Neural cell (in vitro differentiated cells): ENCODE results near the gene SLC6A9. TPM values are rescaled to one million over a fixed set of nuclear protein-coding genes. Genes with fewer than 3 reads are reported as not detected.

Experiments
- H2AFZ ChIP-seq: fragments of 200-600, 300-800 bp; sonication (generic), shearing (Covaris generic); 2 replicates; pipeline ENCODE4 v1.6.0; 2014; ENCODE audit warnings: low read depth, mild to moderate bottlenecking, antibody characterized with exemption, low read length, moderate library complexity
- H3F3A ChIP-seq: fragments of 200-600 bp; shearing (Covaris generic); 2 replicates; pipeline ENCODE4 v1.6.1; 2016; ENCODE audit warnings: mild to moderate bottlenecking, moderate library complexity, mixed read lengths, antibody characterized with exemption, low read length; ENCODE audit not compliant: insufficient read depth, poor library complexity, severe bottlenecking
- H3K27ac ChIP-seq: fragments of 200-600, 300-800 bp; sonication (generic), shearing (Covaris generic); 2 replicates; pipeline ENCODE4 v1.5.1; 2014; ENCODE audit warnings: mild to moderate bottlenecking, low read length, moderate library complexity
- H3K27me3 ChIP-seq: fragments of 300-800, 200-600 bp; sonication (generic), shearing (Covaris generic); 2 replicates; pipeline ENCODE4 v1.6.0; 2014; ENCODE audit warnings: mild to moderate bottlenecking, low read depth, low read length, moderate library complexity; ENCODE audit not compliant: insufficient read depth
- H3K36me3 ChIP-seq: fragments of 300-800, 200-600 bp; sonication (generic), shearing (Covaris generic); 2 replicates; pipeline ENCODE4 v1.5.1; 2014; ENCODE audit warnings: mild to moderate bottlenecking, antibody characterized with exemption, low read length, moderate library complexity; ENCODE audit not compliant: insufficient read depth
- H3K4me2 ChIP-seq: fragments of 300-800, 200-600 bp; sonication (generic), shearing (Covaris generic); 2 replicates; pipeline ENCODE4 v1.6.0; 2014; ENCODE audit warnings: mild to moderate bottlenecking, low read length
- H3K4me3 ChIP-seq: fragments of 300-800, 200-600 bp; sonication (generic), shearing (Covaris generic); 2 replicates; pipeline ENCODE4 v1.5.1; 2014; ENCODE audit warnings: mild to moderate bottlenecking, low read length, moderate library complexity
- H3K79me2 ChIP-seq: fragments of 200-600 bp; shearing (Covaris generic); replicated peaks from 2 replicates; pipeline ENCODE4 v1.6.0; 2014; ENCODE audit warnings: mild to moderate bottlenecking, low read length, moderate library complexity; ENCODE audit not compliant: insufficient read depth
- H3K9ac ChIP-seq: fragments of 300-800, 200-600 bp; sonication (generic), shearing (Covaris generic); 2 replicates; pipeline ENCODE4 v1.6.1; 2016; ENCODE audit warnings: mild to moderate bottlenecking, low read length, mixed read lengths
- H3K9me2 ChIP-seq: fragments of 200-600 bp; shearing (Covaris generic); 2 replicates; pipeline ENCODE4 v1.6.1; 2016; ENCODE audit warnings: mild to moderate bottlenecking, low read length, mixed read lengths; ENCODE audit not compliant: insufficient read depth
- H3K9me3 ChIP-seq: fragments of 200-600, 300-800 bp; sonication (generic), shearing (Covaris generic); 2 replicates; pipeline ENCODE4 v1.6.1; 2016; ENCODE audit warnings: mild to moderate bottlenecking, mixed run types, low read length, moderate library complexity, mixed read lengths
- H4K20me1 ChIP-seq: fragments of 200-600 bp; shearing (Covaris generic); 2 replicates; pipeline ENCODE4 v1.6.1; 2016; ENCODE audit warnings: mild to moderate bottlenecking, mixed run types; ENCODE audit not compliant: insufficient read depth
- CTCF ChIP-seq: fragments of 450-650 bp; IDR thresholded peaks from 2 replicates; pipeline ENCODE4 v1.5.1; 2014; ENCODE audit warnings: antibody characterized with exemption, mild to moderate bottlenecking, moderate library complexity; ENCODE audit not compliant: poor library complexity, severe bottlenecking
- EP300 ChIP-seq: fragments of 450-650 bp; conservative IDR thresholded peaks from 2 replicates; pipeline ENCODE4 v1.6.1; 2014; ENCODE audit warnings: antibody characterized with exemption, mild to moderate bottlenecking, moderate library complexity; ENCODE audit not compliant: poor library complexity, severe bottlenecking
- EZH2 ChIP-seq: fragments of 200-600, 300-800 bp; shearing (Covaris generic), sonication (generic); IDR thresholded peaks from 2 replicates; pipeline ENCODE4 v1.6.1; 2014; ENCODE audit warnings: antibody characterized with exemption, low read length, borderline replicate concordance, mild to moderate bottlenecking; ENCODE audit not compliant: insufficient read depth, poor library complexity, severe bottlenecking
- MXI1 ChIP-seq: fragments of 450-650 bp; conservative IDR thresholded peaks from 2 replicates; pipeline ENCODE4 v1.6.1; 2014; ENCODE audit warnings: antibody characterized with exemption, mild to moderate bottlenecking; ENCODE audit not compliant: poor library complexity, severe bottlenecking
- POLR2AphosphoS5 ChIP-seq: IDR thresholded peaks from 2 replicates; pipeline ENCODE4 v1.6.1; 2012
- RAD21 ChIP-seq: fragments of 450-650 bp; conservative IDR thresholded peaks from 2 replicates; pipeline ENCODE4 v1.6.1; 2014; ENCODE audit warnings: antibody characterized with exemption, mild to moderate bottlenecking, moderate library complexity
- REST ChIP-seq: IDR thresholded peaks from 2 replicates; pipeline ENCODE4 v1.6.1; 2012; ENCODE audit warnings: borderline replicate concordance
- SMC3 ChIP-seq: fragments of 450-650 bp; conservative IDR thresholded peaks from 2 replicates; pipeline ENCODE4 v1.6.1; 2014; ENCODE audit warnings: antibody characterized with exemption, mild to moderate bottlenecking, moderate library complexity; ENCODE audit not compliant: poor library complexity
- TAF1 ChIP-seq: IDR thresholded peaks from 2 replicates; pipeline ENCODE4 v1.6.1; 2012; ENCODE audit warnings: low read depth
- polyA plus RNA-seq: library from polyadenylated mRNA; depleted of rRNA; stranded (reverse); fragments of >200 nt; gene quantifications from 2 replicates; pipeline ENCODE4 v1.2.3, GENCODE V29; 2014

Gene SLC6A9
- polyA plus RNA-seq, 1 donor from 2014 or later = 1.3 TPM

- Histone ChIP-seq H3K4me2 (peak overlapping the region; percentile 99), H3K9me3 (no peaks in the 10 kb centered on the region), H3K9me2 (no peaks in the 10 kb centered on the region), H4K20me1 (no peaks in the 10 kb centered on the region), H3F3A (no peaks in the 10 kb centered on the region), H3K9ac (peak overlapping the region; percentile 90), H3K27me3 (no peaks in the 10 kb centered on the region), H3K27ac (peak overlapping the region; percentile 84), H2AFZ (peak overlapping the region; percentile 91), H3K79me2 (no peaks in the 10 kb centered on the region), H3K36me3 (no peaks in the 10 kb centered on the region), H3K4me3 (peak overlapping the region; percentile 99)
- peak; percentile 2 for TF ChIP-seq RAD21
- TF ChIP-seq EZH2 = no peak
- TF ChIP-seq SMC3 = peak; percentile 40
- TF ChIP-seq EP300 = peak; percentile 50
- TF ChIP-seq REST = peak; percentile 81
- peak; percentile 96 for TF ChIP-seq MXI1
- TF ChIP-seq POLR2AphosphoS5 = peak; percentile 67
- TF ChIP-seq TAF1 = peak; percentile 81
- TF ChIP-seq CTCF = no peak
Observed at GRCh38 chr1:44029911-44030604, 1.2 kb downstream of the SLC6A9 start.

- Histone ChIP-seq H3K79me2 (no peaks in the 10 kb centered on the region), H3K36me3 (no peaks in the 10 kb centered on the region), H3K9me2 (no peaks in the 10 kb centered on the region), H3F3A (no peaks in the 10 kb centered on the region), H3K27ac (peak overlapping the region; percentile 84), H2AFZ (peak overlapping the region; percentile 91), H4K20me1 (no peaks in the 10 kb centered on the region), H3K9ac (peak overlapping the region; percentile 90), H3K4me2 (peak overlapping the region; percentile 99), H3K4me3 (peak overlapping the region; percentile 99), H3K27me3 (no peaks in the 10 kb centered on the region), H3K9me3 (no peaks in the 10 kb centered on the region)
- TF ChIP-seq CTCF = no peak
- TF ChIP-seq EZH2 = no peak
- peak; percentile 11 for TF ChIP-seq RAD21
- TF ChIP-seq SMC3 = no peak
- no peak for TF ChIP-seq POLR2AphosphoS5
Observed at GRCh38 chr1:44029260-44029910, 1.9 kb downstream of the SLC6A9 start.
